Measurements from ENCODE around the gene CCDC12. TPM values are rescaled to one million over a fixed set of nuclear protein-coding genes. Genes with fewer than 3 reads are reported as not detected.

Gene CCDC12
- total and polyA plus RNA-seq, 2 experiments from 2014 or later = 17.4 to 43.8 TPM

GRCh38 chr3:46926447-46926846 is 50.1 kb downstream of the CCDC12 start:
- Histone ChIP-seq H3K9ac (peak overlapping the region; percentile 34), H3K9me3 (ENCODE audit: low read depth) (no peaks in the 10 kb centered on the region), H3K4me3 (no peak overlapping the region), H3K4me2 (ENCODE audit: unreplicated experiment) (no peak overlapping the region), H3K27ac (peak overlapping the region; percentile 42; the same call in 1 of the 2 replicates), H2AFZ (no peak overlapping the region), H3K27me3 (replicated peaks; ENCODE audit: insufficient read depth) (no peaks in the 10 kb centered on the region), H3K79me2 (ENCODE audit: insufficient read depth) (peaks cover 65% of the 10 kb centered on the region), H4K20me1 (ENCODE audit: insufficient read depth) (no peaks in the 10 kb centered on the region), H3K36me3 (ENCODE audit: low read depth) (peaks cover 21% of the 10 kb centered on the region; the same call in 1 of the 2 replicates), H3K4me1 (ENCODE audit: insufficient read depth) (peaks cover 13% of the 10 kb centered on the region), H3F3A (ENCODE audit: insufficient read depth) (peaks cover 12% of the 10 kb centered on the region; the same call in 1 of the 2 replicates), H3K9me2 (ENCODE audit: insufficient read depth) (no peaks in the 10 kb centered on the region)
- DNase-seq = no peak
- 96% methylated on average over 6 of the region's 6 CpGs for WGBS, 2 experiments (ENCODE audit: low coverage in 1 of 2, low lambda C conversion rate in 2 of 2, missing lambda C conversion rate in 2 of 2)
- in situ Hi-C loops (cut with MboI) = no loop called here
- TF ChIP-seq EZH2 (IDR thresholded peaks at IDR 0.05; ENCODE audit: insufficient read depth, poor library complexity, severe bottlenecking) = no peak
- TF ChIP-seq EZH2phosphoT487 (IDR thresholded peaks at IDR 0.05; ENCODE audit: insufficient read depth, low read depth) = no peak

GRCh38 chr3:46926039-46926438 is 50.5 kb downstream of the CCDC12 start:
- no peaks in the 10 kb centered on the region for H4K20me1 ChIP-seq (ENCODE audit: insufficient read depth)
- no peak overlapping the region for H3K4me3 ChIP-seq
- DNase-seq = peak; percentile 67
- no peak for TF ChIP-seq EZH2phosphoT487 (IDR thresholded peaks at IDR 0.05; ENCODE audit: insufficient read depth, low read depth)
- TF ChIP-seq EZH2 (IDR thresholded peaks at IDR 0.05; ENCODE audit: insufficient read depth, poor library complexity, severe bottlenecking) = no peak
- H3K9me3 ChIP-seq (ENCODE audit: low read depth) = no peaks in the 10 kb centered on the region
- in situ Hi-C loops (cut with MboI) = no loop called here
- peak overlapping the region; percentile 42; the same call in 1 of the 2 replicates for H3K27ac ChIP-seq
- H3K27me3 ChIP-seq (replicated peaks; ENCODE audit: insufficient read depth) = no peaks in the 10 kb centered on the region
- no peak overlapping the region for H2AFZ ChIP-seq
- 38 to 54% methylated on average over 6 of the region's 6 CpGs for WGBS, 2 experiments (ENCODE audit: low coverage in 1 of 2, low lambda C conversion rate in 2 of 2, missing lambda C conversion rate in 2 of 2)
- H3K36me3 ChIP-seq (ENCODE audit: low read depth) = peaks cover 23% of the 10 kb centered on the region; the same call in 1 of the 2 replicates
- H3K9ac ChIP-seq = peak overlapping the region; percentile 34
- no peaks in the 10 kb centered on the region for H3K9me2 ChIP-seq (ENCODE audit: insufficient read depth)
- peaks cover 9% of the 10 kb centered on the region; the same call in 1 of the 2 replicates for H3F3A ChIP-seq (ENCODE audit: insufficient read depth)
- H3K4me1 ChIP-seq (ENCODE audit: insufficient read depth) = peaks cover 9% of the 10 kb centered on the region
- H3K4me2 ChIP-seq (ENCODE audit: unreplicated experiment) = no peak overlapping the region
- H3K79me2 ChIP-seq (ENCODE audit: insufficient read depth) = peaks cover 61% of the 10 kb centered on the region

GRCh38 chr3:46925585-46925934 is 51.0 kb downstream of the CCDC12 start:
- Histone ChIP-seq H4K20me1 (ENCODE audit: insufficient read depth) (no peaks in the 10 kb centered on the region), H3K36me3 (ENCODE audit: low read depth) (peaks cover 26% of the 10 kb centered on the region; the same call in 1 of the 2 replicates), H3K27ac (peak overlapping the region; percentile 26; the same call in 1 of the 2 replicates), H3K79me2 (ENCODE audit: insufficient read depth) (peaks cover 56% of the 10 kb centered on the region), H3K4me3 (no peak overlapping the region), H3K4me1 (ENCODE audit: insufficient read depth) (peaks cover 4% of the 10 kb centered on the region), H3K4me2 (ENCODE audit: unreplicated experiment) (no peak overlapping the region), H3K27me3 (replicated peaks; ENCODE audit: insufficient read depth) (no peaks in the 10 kb centered on the region), H3F3A (ENCODE audit: insufficient read depth) (peaks cover 9% of the 10 kb centered on the region; the same call in 1 of the 2 replicates), H2AFZ (no peak overlapping the region), H3K9me3 (ENCODE audit: low read depth) (no peaks in the 10 kb centered on the region), H3K9ac (peak overlapping the region; percentile 34; the same call in 1 of the 2 replicates), H3K9me2 (ENCODE audit: insufficient read depth) (no peaks in the 10 kb centered on the region)
- WGBS, 2 experiments (ENCODE audit: low coverage in 1 of 2, low lambda C conversion rate in 2 of 2, missing lambda C conversion rate in 2 of 2) = 37% methylated on average over 5 of the region's 5 CpGs
- DNase-seq = no peak
- in situ Hi-C loops (cut with MboI) = no loop called here
- no peak for TF ChIP-seq EZH2phosphoT487 (IDR thresholded peaks at IDR 0.05; ENCODE audit: insufficient read depth, low read depth)
- no peak for TF ChIP-seq EZH2 (IDR thresholded peaks at IDR 0.05; ENCODE audit: insufficient read depth, poor library complexity, severe bottlenecking)

DNA sequence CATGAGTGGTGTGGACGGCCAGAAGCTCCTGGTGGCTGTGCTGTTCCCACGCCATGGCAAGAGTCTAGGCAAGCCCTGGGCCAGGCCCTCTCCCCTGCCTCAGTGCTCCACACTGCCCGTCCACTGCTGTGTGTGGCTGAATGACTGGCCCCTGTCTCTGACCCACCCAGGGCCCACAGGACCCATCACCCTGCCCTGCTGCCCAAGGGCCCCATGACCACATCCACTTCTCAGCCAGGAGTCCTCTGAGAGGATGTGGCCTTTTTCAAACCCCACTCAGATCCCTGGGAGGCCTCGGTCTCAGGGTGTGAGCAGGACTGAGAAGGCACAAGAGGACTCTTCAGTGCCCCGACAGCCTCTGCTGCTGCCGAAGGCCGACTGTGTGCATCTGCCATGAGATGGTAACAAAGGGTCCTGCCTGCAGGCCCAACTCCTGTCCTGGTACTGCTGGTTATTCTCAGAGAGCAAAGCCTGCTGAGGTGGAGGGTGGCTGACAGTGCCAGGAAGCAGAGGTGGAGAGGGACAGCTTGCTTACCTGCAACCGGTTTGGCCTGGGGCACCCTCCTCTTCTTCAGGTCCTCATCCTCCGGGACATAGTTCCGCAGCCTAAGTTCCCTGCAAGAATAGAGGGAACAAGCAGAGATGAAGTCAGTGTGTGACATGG is 51.5 kb downstream of the CCDC12 start:
- Histone ChIP-seq H3K79me2 (ENCODE audit: insufficient read depth) (peaks cover 51% of the 10 kb centered on the region), H3K36me3 (ENCODE audit: low read depth) (peaks cover 31% of the 10 kb centered on the region; the same call in 1 of the 2 replicates)

More for the DNA sequence above, 51.5 kb downstream of the CCDC12 start:
- H3K4me3 ChIP-seq = no peak overlapping the region
- no peaks in the 10 kb centered on the region for H3K9me3 ChIP-seq (ENCODE audit: low read depth)
- in situ Hi-C loops (cut with MboI) = no loop called here
- DNase-seq = no peak
- no peaks in the 10 kb centered on the region for H3K4me1 ChIP-seq (ENCODE audit: insufficient read depth)
- no peak overlapping the region for H2AFZ ChIP-seq
- no peak overlapping the region; the same call in 1 of the 2 replicates for H3K9ac ChIP-seq
- peaks cover 9% of the 10 kb centered on the region; the same call in 1 of the 2 replicates for H3F3A ChIP-seq (ENCODE audit: insufficient read depth)
- H3K4me2 ChIP-seq (ENCODE audit: unreplicated experiment) = no peak overlapping the region
- no peaks in the 10 kb centered on the region for H3K27me3 ChIP-seq (replicated peaks; ENCODE audit: insufficient read depth)
- 91 to 92% methylated on average over 10 of the region's 10 CpGs for WGBS, 2 experiments (ENCODE audit: low coverage in 1 of 2, low lambda C conversion rate in 2 of 2, missing lambda C conversion rate in 2 of 2)
- no peaks in the 10 kb centered on the region for H3K9me2 ChIP-seq (ENCODE audit: insufficient read depth)
- no peak overlapping the region for H3K27ac ChIP-seq
- no peak for TF ChIP-seq EZH2 (IDR thresholded peaks at IDR 0.05; ENCODE audit: insufficient read depth, poor library complexity, severe bottlenecking)
- no peak for TF ChIP-seq EZH2phosphoT487 (IDR thresholded peaks at IDR 0.05; ENCODE audit: insufficient read depth, low read depth)
- no peaks in the 10 kb centered on the region for H4K20me1 ChIP-seq (ENCODE audit: insufficient read depth)

Measured in GM23248 (cell line).